Mammary epithelial cell (primary cell): Measurements from ENCODE around the gene AQP4.

Experiments used
- CTCF ChIP-seq, 2 donors: IDR thresholded peaks in 1 of 2; conservative IDR thresholded peaks in 1 of 2; 2 replicates each; pipeline ENCODE4 v1.5.1; 2011 to 2012; ENCODE audit warnings: inconsistent platforms in 2 of 2, low read length in 2 of 2, mild to moderate bottlenecking in 2 of 2, control low read depth in 1 of 2, low read depth in 1 of 2; ENCODE audit not compliant: insufficient read depth in 1 of 2; ENCODE audit errors: extremely low read depth in 1 of 2
- EZH2 ChIP-seq: IDR thresholded peaks from 2 replicates; pipeline ENCODE4 v1.6.1; 2012; ENCODE audit warnings: low read length, inconsistent platforms, borderline replicate concordance

- TF ChIP-seq CTCF (conservative IDR thresholded peaks at IDR 0.05 in 1 of 2, IDR thresholded peaks at IDR 0.05 in 1 of 2; ENCODE audit: extremely low read depth in 1 of 2, insufficient read depth in 1 of 2, low read depth in 1 of 2, low read length in 2 of 2) (peak in 1 of 2 donors; percentile 32), EZH2 (no peak)
These were observed 61.0 kb downstream of the AQP4 start for GRCh38 chr18:26804519-26804918.
